Measurements from ENCODE around the gene LHFPL3. TPM values are rescaled to one million over a fixed set of nuclear protein-coding genes. Genes with fewer than 3 reads are reported as not detected.
"Not testable (repeated sequence)": the region's sequence is repeated elsewhere in the genome, so short reads cannot be mapped to it uniquely, and the experiment has no call there.

Gene LHFPL3
- total and polyA plus RNA-seq, 2 of the 13 experiments (the other 11 are each of a cell fraction or from before 2014, with no cell fraction given) = not detected

- no peak for TF ChIP-seq ZSCAN9 (CRISPR knock-in tag; IDR thresholded peaks at IDR 0.05; ENCODE audit: borderline replicate concordance)
- no peak for TF ChIP-seq IKZF5 (CRISPR knock-in tag; IDR thresholded peaks at IDR 0.05)
- no peak for TF ChIP-seq CHCHD3 (CRISPR knock-in tag; IDR thresholded peaks at IDR 0.05)
- no peak for TF ChIP-seq CERS6 (CRISPR knock-in tag; IDR thresholded peaks at IDR 0.05)
These were observed 606.9 kb downstream of the LHFPL3 start (continued) for GRCh38 chr7:104935276-104935675.

- peaks cover 1 to 8% of the 10 kb centered on the region in 2 experiments; a peak in 1 of 5 replicates for H3K27me3 ChIP-seq (ENCODE audit: control insufficient read depth in 1 of 2, insufficient read depth in 2 of 2, low read length in 2 of 2)
- H4K20me1 ChIP-seq (ENCODE audit: insufficient read depth, low read length) = no peaks in the 10 kb centered on the region
- WGBS (ENCODE audit: low lambda C conversion rate) = 67% methylated on average over 2 of the region's 8 CpGs
- H3K9ac ChIP-seq (ENCODE audit: insufficient read depth, low read depth, low read length) = no peak overlapping the region
- no peak for DNase-seq (ENCODE audit: low spot score)
- H3K79me2 ChIP-seq (ENCODE audit: insufficient read depth, low read length) = no peaks in the 10 kb centered on the region
- no peak; the same call in 2 of the 3 replicates for ATAC-seq
- POLR2A ChIA-PET = no interaction called here
- in situ Hi-C loops (cut with HindIII; ENCODE audit: extremely low pct_ligation_motif_present, low pct_unique_long_range_greater_than_20kb) = no loop called here
- CTCF ChIA-PET (ENCODE audit: low intra/inter-chr PET ratio, low total read pairs) = no interaction called here
- intact Hi-C loops (cut with micrococcal nuclease; ENCODE audit: unreplicated experiment) = no loop called here
- H3K9me3 ChIP-seq (ENCODE audit: low read length) = no peaks in the 10 kb centered on the region
- peaks cover under 1% of the 10 kb centered on the region for H3K4me1 ChIP-seq (ENCODE audit: insufficient read depth, low read length)
- no peak overlapping the region for H3K4me3 ChIP-seq (replicated peaks in 1 of 3; ENCODE audit: insufficient read depth in 1 of 3, low read depth in 2 of 3, low read length in 3 of 3)
- no peak overlapping the region for H3K4me2 ChIP-seq (ENCODE audit: low read depth, low read length)
- H3K36me3 ChIP-seq (replicated peaks in 1 of 2; ENCODE audit: control insufficient read depth in 1 of 2, insufficient read depth in 2 of 2, low read length in 2 of 2) = no peaks in the 10 kb centered on the region
- no TSS peak for BruUV-seq (replicated peaks)
- no peak overlapping the region for H2AFZ ChIP-seq (ENCODE audit: low read length)
- FAIRE-seq = no peak
- TF ChIP-seq SMARCC2 (IDR thresholded peaks at IDR 0.05) = no peak
- H3K27ac ChIP-seq (ENCODE audit: extremely low read length, insufficient read depth, low read length) = no peak overlapping the region
These were observed 608.1 kb downstream of the LHFPL3 start for GRCh38 chr7:104936546-104936945.

- FAIRE-seq; H3K36me3 ChIP-seq (replicated peaks in 1 of 2; ENCODE audit: control insufficient read depth in 1 of 2, insufficient read depth in 2 of 2, low read length in 2 of 2); in situ Hi-C loops (cut with HindIII; ENCODE audit: extremely low pct_ligation_motif_present, low pct_unique_long_range_greater_than_20kb); POLR2A ChIA-PET; ATAC-seq; H3K9me3 ChIP-seq (ENCODE audit: low read length); H2AFZ ChIP-seq (ENCODE audit: low read length); H3K4me3 ChIP-seq (replicated peaks in 1 of 3; ENCODE audit: insufficient read depth in 1 of 3, low read depth in 2 of 3, low read length in 3 of 3); H3K4me2 ChIP-seq (ENCODE audit: low read depth, low read length); H4K20me1 ChIP-seq (ENCODE audit: insufficient read depth, low read length); H3K79me2 ChIP-seq (ENCODE audit: insufficient read depth, low read length); DNase-seq (ENCODE audit: low spot score); H3K27ac ChIP-seq (ENCODE audit: extremely low read length, insufficient read depth, low read length); H3K4me1 ChIP-seq (ENCODE audit: insufficient read depth, low read length); BruUV-seq (replicated peaks); H3K9ac ChIP-seq (ENCODE audit: insufficient read depth, low read depth, low read length); H3K27me3 ChIP-seq (ENCODE audit: control insufficient read depth in 1 of 2, insufficient read depth in 2 of 2, low read length in 2 of 2); intact Hi-C loops (cut with micrococcal nuclease; ENCODE audit: unreplicated experiment); CTCF ChIA-PET (ENCODE audit: low intra/inter-chr PET ratio, low total read pairs): not testable (repeated sequence)
- 66% methylated on average over 6 of the region's 6 CpGs for WGBS (ENCODE audit: low lambda C conversion rate)
These were observed 609.1 kb downstream of the LHFPL3 start for GRCh38 chr7:104937489-104937888.
